A549 (cell line): ENCODE data around the gene CHRDL1. TPM values are rescaled to one million over a fixed set of nuclear protein-coding genes. Genes with fewer than 3 reads are reported as not detected.
A peak's percentile ranks its signal among the peaks of the same experiment; 100 is the strongest.

Source experiments
- ATAC-seq, 2 experiments: fragments of 200-7000 bp in 1 of 2; fragments of >200 bp in 1 of 2; cut with Nextera tagmentation in 1 of 2; cut with Tn5 transposase in 1 of 2; 3 replicates each; pipeline versions ENCODE4 v1.8.0 to v1.9.1; 2018 to 2020; ENCODE audit warnings: mild to moderate bottlenecking in 1 of 2, moderate library complexity in 1 of 2
- CTCF ChIA-PET: fragments of 300-600 bp; sonication (Branson Sonifier 250); formaldehyde crosslinking; extraction: SDS; loops from one replicate; lab custom pipeline; 2021; ENCODE audit warnings: antibody characterized with exemption, inconsistent platforms; lab: Yijun Ruan, JAX
- POLR2A ChIA-PET: fragments of 350-600 bp; formaldehyde crosslinking; extraction: SDS; loops from one replicate; lab custom pipeline; 2021; ENCODE audit warnings: antibody characterized with exemption, inconsistent platforms; lab: Yijun Ruan, JAX
- DNase-seq, 2 experiments: peaks; one replicate each; pipeline versions ENCODE4 v3.0.0 to v3.0.0-alpha.2; 2011 to 2016; ENCODE audit warnings: low read depth in 1 of 2, low spot score in 1 of 2
- FAIRE-seq: peaks from 2 replicates; lab custom pipeline; 2011; peaks lifted over from hg19 to GRCh38; lab: Jason Lieb, UNC
- H3K27ac ChIP-seq, 2 experiments: fragments of >200 bp; sonication (Bioruptor Twin); formaldehyde crosslinking; 3 replicates each; pipeline ENCODE4 v1.5.1; 2016 to 2017
- H3K4me1 ChIP-seq: fragments of >200 bp; sonication (Bioruptor Twin); formaldehyde crosslinking; 3 replicates; pipeline ENCODE4 v1.6.1; 2016
- H3K4me2 ChIP-seq: fragments of >200 bp; sonication (Bioruptor Twin); formaldehyde crosslinking; 3 replicates; pipeline ENCODE4 v1.6.1; 2016
- H3K4me3 ChIP-seq: fragments of >200 bp; sonication (Bioruptor Twin); formaldehyde crosslinking; 3 replicates; pipeline ENCODE4 v1.5.1; 2016
- H3K9me3 ChIP-seq: fragments of >200 bp; sonication (Bioruptor Twin); formaldehyde crosslinking; 3 replicates; pipeline ENCODE4 v1.6.1; 2016
- ATOH8 ChIP-seq: fragments of 250-450 bp; sonication (Bioruptor Pico); IDR thresholded peaks from 2 replicates; pipeline ENCODE4 v1.5.0; 2020; ENCODE audit warnings: low read depth, mild to moderate bottlenecking, moderate library complexity
- BHLHE40 ChIP-seq: IDR thresholded peaks from 2 replicates; pipeline ENCODE4 v1.6.1; 2012; ENCODE audit warnings: low read depth, low read length, inconsistent platforms
- CEBPB ChIP-seq, 2 experiments: fragments of >200 bp in 1 of 2; sonication (Bioruptor Twin) in 1 of 2; formaldehyde crosslinking in 1 of 2; IDR thresholded peaks; 2 replicates each; pipeline ENCODE4 v1.6.1; 2012 to 2016
- CTCF ChIP-seq: fragments of >200 bp; sonication (Bioruptor Twin); formaldehyde crosslinking; IDR thresholded peaks from 3 replicates; pipeline ENCODE4 v1.5.1; 2016
- FOSL2 ChIP-seq, 2 experiments: fragments of 450-650 bp in 1 of 2; fragments of >200 bp in 1 of 2; sonication (Bioruptor Twin) in 1 of 2; formaldehyde crosslinking; IDR thresholded peaks; 2 replicates each; pipeline versions ENCODE4 v1.5.0 to v1.6.1; 2016 to 2020; ENCODE audit warnings: mild to moderate bottlenecking in 1 of 2, moderate library complexity in 1 of 2
- HES2 ChIP-seq: fragments of >200 bp; sonication (Bioruptor Twin); formaldehyde crosslinking; IDR thresholded peaks from 2 replicates; pipeline ENCODE4 v1.6.1; 2016
- HOXA7 ChIP-seq: fragments of 250-450 bp; sonication (Bioruptor Pico); IDR thresholded peaks from 2 replicates; pipeline ENCODE4 v1.5.0; 2020; ENCODE audit warnings: mild to moderate bottlenecking, moderate library complexity
- HOXB13 ChIP-seq: fragments of 250-450 bp; sonication (Bioruptor Pico); IDR thresholded peaks from 2 replicates; pipeline ENCODE4 v1.5.0; 2020; ENCODE audit warnings: low read depth, mild to moderate bottlenecking, moderate library complexity
- MAFK ChIP-seq: fragments of 450-650 bp; IDR thresholded peaks from 2 replicates; pipeline ENCODE4 v1.6.1; 2014; ENCODE audit not compliant: partially characterized antibody
- NFE2L2 ChIP-seq: fragments of 150-350 bp; conservative IDR thresholded peaks from 2 replicates; pipeline ENCODE4 v1.6.1; 2014; ENCODE audit warnings: low read length
- NR3C1 ChIP-seq: fragments of >200 bp; sonication (Bioruptor Twin); formaldehyde crosslinking; IDR thresholded peaks from 3 replicates; pipeline ENCODE4 v1.6.1; 2017
- RAD21 ChIP-seq, 2 experiments: fragments of >200 bp in 1 of 2; sonication (Bioruptor Twin) in 1 of 2; formaldehyde crosslinking in 1 of 2; IDR thresholded peaks in 1 of 2; conservative IDR thresholded peaks in 1 of 2; 2 replicates in 1 of 2; 3 replicates in 1 of 2; pipeline ENCODE4 v1.6.1; 2012 to 2018; ENCODE audit warnings: inconsistent platforms in 1 of 2
- REST ChIP-seq: fragments of 200-600 bp; sonication (generic); IDR thresholded peaks from 2 replicates; pipeline ENCODE4 v1.6.1; 2016; ENCODE audit warnings: antibody characterized with exemption, mild to moderate bottlenecking, moderate library complexity
- RFX5 ChIP-seq: fragments of 450-650 bp; IDR thresholded peaks from 2 replicates; pipeline ENCODE4 v1.7.1; 2014; ENCODE audit warnings: antibody characterized with exemption, mild to moderate bottlenecking, moderate library complexity
- SMC3 ChIP-seq: fragments of >200 bp; sonication (Bioruptor Twin); formaldehyde crosslinking; IDR thresholded peaks from 3 replicates; pipeline ENCODE4 v1.6.1; 2018; ENCODE audit warnings: inconsistent platforms
- SREBF2 ChIP-seq: fragments of 450-650 bp; IDR thresholded peaks from 2 replicates; pipeline ENCODE4 v1.6.1; 2014; ENCODE audit warnings: mild to moderate bottlenecking, moderate library complexity
- TFCP2L1 ChIP-seq: fragments of 250-450 bp; sonication (Bioruptor Pico); IDR thresholded peaks from 2 replicates; pipeline ENCODE4 v1.5.0; 2021; ENCODE audit warnings: mild to moderate bottlenecking
- ZC3H11A ChIP-seq: fragments of 450-650 bp; IDR thresholded peaks from 2 replicates; pipeline ENCODE4 v1.6.1; 2014; ENCODE audit warnings: antibody characterized with exemption, mild to moderate bottlenecking
- ZSCAN20 ChIP-seq: fragments of 250-450 bp; sonication (Bioruptor Pico); IDR thresholded peaks from 2 replicates; pipeline ENCODE4 v1.8.0; 2022; ENCODE audit warnings: mild to moderate bottlenecking, moderate library complexity
- WGBS: methylation state at CpG from one replicate; pipeline ENCODE4 v1.1.6; 2017; ENCODE audit errors: missing lambda C conversion rate; 5-methylcytosine and 5-hydroxymethylcytosine counted together
- polyA plus RNA-seq, 4 experiments: library from polyadenylated mRNA; depleted of rRNA in 3 of 4; stranded (reverse); fragments of >200 nt; fragmentation: RNase III in 1 of 4; extraction: RNeasy Plus Mini Kit Qiagen cat#74134 plus additional on column Dnase treatment in 1 of 4; gene quantifications; 2 replicates in 3 of 4; 3 replicates in 1 of 4; pipeline ENCODE4 v1.2.3, GENCODE V29; 2011 to 2017
- TF ChIP-seq, protein P1 (sequence below): IDR thresholded peaks from 2 replicates; pipeline ENCODE4 v1.6.1; 2012

Gene CHRDL1
- polyA plus RNA-seq, 2 of the 4 experiments (the other 2 are of a cell fraction): not detected

DNA sequence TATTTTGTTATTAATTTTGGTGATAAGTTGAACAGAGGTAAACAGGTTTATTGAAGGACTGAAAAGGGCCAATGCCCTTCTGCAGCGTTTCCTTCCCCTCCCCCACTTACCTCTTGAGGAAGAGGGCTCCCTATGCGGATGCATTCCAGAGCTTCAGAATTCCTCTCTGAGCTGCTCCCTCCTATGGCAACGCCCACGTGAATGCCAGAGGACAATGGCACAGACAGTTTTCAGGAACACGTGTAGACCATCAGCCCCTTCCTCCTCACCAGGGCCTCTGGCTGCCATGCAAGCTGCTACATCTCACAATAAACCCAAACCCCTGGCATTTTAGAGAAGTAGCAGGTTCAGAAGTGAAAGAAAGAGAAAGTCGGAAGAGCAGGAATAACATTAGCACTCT, 127.9 kb downstream of the CHRDL1 start:
- no peak for FAIRE-seq
- DNase-seq: no peak
- Histone ChIP-seq H3K9me3 (no peaks in the 10 kb centered on the region), H3K4me1 (no peaks in the 10 kb centered on the region), H3K27ac (no peak overlapping the region), H3K4me2 (no peak overlapping the region), H3K4me3 (no peak overlapping the region)
- CTCF ChIA-PET: no interaction called here
- WGBS: 12% methylated on average over 6 of the region's 6 CpGs
- POLR2A ChIA-PET: no interaction called here
- no peak for ATAC-seq
- no peak for TF ChIP-seq HES2
- no peak for TF ChIP-seq FOSL2 (IDR thresholded peaks at IDR 0.05)
- TF ChIP-seq FOSL2 (CRISPR knock-in tag; IDR thresholded peaks at IDR 0.05): no peak
- no peak for TF ChIP-seq NR3C1

GRCh38 chrX:110665223-110666002, 130.2 kb downstream of the CHRDL1 start:
- ChIA-PET POLR2A (no interaction called here), CTCF (interaction anchor here (0.7 to 2.0 kb wide), 3 partner anchors 18 to 213 kb away, joined by 3 to 4 read pairs (median 4); no protein-coding TSS in a partner anchor)
- Histone ChIP-seq H3K4me3 (no peak overlapping the region), H3K27ac (no peak overlapping the region), H3K9me3 (no peaks in the 10 kb centered on the region), H3K4me2 (no peak overlapping the region), H3K4me1 (no peaks in the 10 kb centered on the region)
- ATAC-seq: peak; percentile 70 to 88; a peak in 5 of 6 replicates
- WGBS: 11% methylated on average over 3 of the region's 3 CpGs
- peak; percentile 46 for FAIRE-seq
- DNase-seq: peak; percentile 8 to 21
- TF ChIP-seq HOXA7 (CRISPR knock-in tag) (no peak), CEBPB (IDR thresholded peaks at IDR 0.05) (no peak), SREBF2 (no peak), REST (no peak), ZSCAN20 (no peak), ATOH8 (CRISPR knock-in tag) (no peak), TFCP2L1 (CRISPR knock-in tag) (no peak), MAFK (no peak), SMC3 (peak; percentile 33; the same call in 2 of the 3 replicates), NFE2L2 (no peak), HOXB13 (CRISPR knock-in tag) (no peak), BHLHE40 (no peak), CTCF (peak; percentile 28; the same call in 2 of the 3 replicates), ZC3H11A (no peak), RAD21 (conservative IDR thresholded peaks at IDR 0.05 in 1 of 2, IDR thresholded peaks at IDR 0.05 in 1 of 2) (peak; percentile 12 to 39; a peak in 2 of 5 replicates), RFX5 (no peak)
- TF ChIP-seq, protein P1, sequence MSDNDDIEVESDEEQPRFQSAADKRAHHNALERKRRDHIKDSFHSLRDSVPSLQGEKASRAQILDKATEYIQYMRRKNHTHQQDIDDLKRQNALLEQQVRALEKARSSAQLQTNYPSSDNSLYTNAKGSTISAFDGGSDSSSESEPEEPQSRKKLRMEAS: no peak
- TF ChIP-seq, all 56 proteins: peak for 3
